ENCODE data around the gene PDE7B.

- TF ChIP-seq POLR2A (IDR thresholded peaks at IDR 0.05) (no peak), CTCF (IDR thresholded peaks at IDR 0.05) (no peak), EP300 (IDR thresholded peaks at IDR 0.05) (no peak)
Measured at GRCh38 chr6:136079701-136080565, 228.4 kb downstream of the PDE7B start.

Data from tibial nerve (tissue), 4 donors.